GM23248 (cell line): Measurements from ENCODE around the gene RIMS1. TPM values are rescaled to one million over a fixed set of nuclear protein-coding genes. Genes with fewer than 3 reads are reported as not detected.

ENCODE experiments used
- DNase-seq: peaks from one replicate; pipeline ENCODE4 v3.0.0-alpha.2; 2015
- H2AFZ ChIP-seq: fragments of 200-600 bp; sonication (generic); 2 replicates; pipeline ENCODE4 v1.6.1; 2016; ENCODE audit warnings: antibody characterized with exemption
- H3F3A ChIP-seq: fragments of 200-600 bp; sonication (generic); 2 replicates; pipeline ENCODE4 v1.6.1; 2016; ENCODE audit warnings: mild to moderate bottlenecking, antibody characterized with exemption, mixed run types; ENCODE audit not compliant: insufficient read depth
- H3K27ac ChIP-seq: fragments of 200-600 bp; sonication (generic); 2 replicates; pipeline ENCODE4 v1.5.1; 2016; ENCODE audit warnings: mild to moderate bottlenecking
- H3K27me3 ChIP-seq: fragments of 200-600 bp; sonication (generic); replicated peaks from 2 replicates; pipeline ENCODE4 v1.6.1; 2016; ENCODE audit warnings: mild to moderate bottlenecking; ENCODE audit not compliant: insufficient read depth
- H3K36me3 ChIP-seq: fragments of 200-600 bp; sonication (generic); 2 replicates; pipeline ENCODE4 v1.6.1; 2016; ENCODE audit warnings: low read depth, mild to moderate bottlenecking
- H3K4me1 ChIP-seq: fragments of 200-600 bp; sonication (generic); 2 replicates; pipeline ENCODE4 v1.6.1; 2016; ENCODE audit warnings: mild to moderate bottlenecking; ENCODE audit not compliant: insufficient read depth
- H3K4me2 ChIP-seq: fragments of 200-600 bp; sonication (generic); one replicate; pipeline ENCODE4 v1.6.1; 2016; ENCODE audit warnings: mild to moderate bottlenecking; ENCODE audit not compliant: unreplicated experiment
- H3K4me3 ChIP-seq: fragments of 200-600 bp; sonication (generic); 2 replicates; pipeline ENCODE4 v1.5.1; 2016; ENCODE audit warnings: mild to moderate bottlenecking
- H3K79me2 ChIP-seq: fragments of 200-600 bp; sonication (generic); 2 replicates; pipeline ENCODE4 v1.6.1; 2016; ENCODE audit warnings: mild to moderate bottlenecking; ENCODE audit not compliant: insufficient read depth
- H3K9ac ChIP-seq: fragments of 200-600 bp; sonication (generic); 2 replicates; pipeline ENCODE4 v1.6.1; 2016; ENCODE audit warnings: mild to moderate bottlenecking
- H3K9me2 ChIP-seq: fragments of 200-600 bp; sonication (generic); 2 replicates; pipeline ENCODE4 v1.6.1; 2016; ENCODE audit warnings: mixed run types, mild to moderate bottlenecking, moderate library complexity; ENCODE audit not compliant: insufficient read depth
- H3K9me3 ChIP-seq: fragments of 200-600 bp; sonication (generic); one replicate; pipeline ENCODE4 v1.6.1; 2017; ENCODE audit warnings: low read depth
- H4K20me1 ChIP-seq: fragments of 200-600 bp; sonication (generic); 2 replicates; pipeline ENCODE4 v1.6.0; 2016; ENCODE audit not compliant: insufficient read depth
- EZH2 ChIP-seq: fragments of 200-600 bp; sonication (generic); IDR thresholded peaks from 2 replicates; pipeline ENCODE4 v1.6.1; 2018; ENCODE audit warnings: antibody characterized with exemption, mild to moderate bottlenecking; ENCODE audit not compliant: insufficient read depth, poor library complexity, severe bottlenecking
- EZH2phosphoT487 ChIP-seq: fragments of 200-600 bp; sonication (generic); IDR thresholded peaks from 2 replicates; pipeline ENCODE4 v1.6.1; 2018; ENCODE audit warnings: antibody characterized with exemption, moderate library complexity, mild to moderate bottlenecking, low read depth; ENCODE audit not compliant: insufficient read depth
- WGBS, 2 experiments: methylation state at CpG; one replicate each; pipeline ENCODE4 v1.1.6; 2015 to 2017; ENCODE audit warnings: low lambda C conversion rate in 2 of 2, low coverage in 1 of 2; ENCODE audit errors: missing lambda C conversion rate in 2 of 2; 5-methylcytosine and 5-hydroxymethylcytosine counted together
- in situ Hi-C: fragments of 300-500 bp; cut with MboI; formaldehyde crosslinking; loops from 2 replicates; pipeline ENCODE4 v1.15.0; 2020
- polyA plus RNA-seq: library from polyadenylated mRNA; unstranded; fragments of >200 nt; fragmentation: Nextera tagmentation; extraction: Ambion mirVana; gene quantifications from 2 replicates; pipeline ENCODE4 v1.2.1, GENCODE V29; 2016
- total RNA-seq: library from RNA; depleted of rRNA; stranded (reverse); fragments of >200 nt; shearing (Covaris generic); gene quantifications from 2 replicates; pipeline ENCODE4 v1.2.3, GENCODE V29; 2014

Gene RIMS1
- total and polyA plus RNA-seq, 2 experiments from 2014 or later: 1.8 to 10.6 TPM

- Histone ChIP-seq H4K20me1 (no peaks in the 10 kb centered on the region), H3K27me3 (no peaks in the 10 kb centered on the region), H3F3A (peaks cover 83% of the 10 kb centered on the region), H3K9me3 (no peaks in the 10 kb centered on the region), H3K36me3 (no peaks in the 10 kb centered on the region), H3K4me1 (peaks cover 75% of the 10 kb centered on the region), H3K9ac (no peak overlapping the region), H3K9me2 (no peaks in the 10 kb centered on the region), H3K4me3 (no peak overlapping the region), H3K4me2 (no peak overlapping the region), H2AFZ (no peak overlapping the region), H3K27ac (no peak overlapping the region), H3K79me2 (no peaks in the 10 kb centered on the region)
- DNase-seq: peak; percentile 19
- no peak for TF ChIP-seq EZH2phosphoT487
- TF ChIP-seq EZH2: no peak
- in situ Hi-C loops: no loop called here
- WGBS, 2 experiments: 80 to 87% methylated on average over 3 of the region's 3 CpGs
Measured at GRCh38 chr6:72420409-72420808, 534.1 kb downstream of the RIMS1 start.

GRCh38 chr6:72421387-72421786 lies 535.0 kb downstream of the RIMS1 start:
- no peaks in the 10 kb centered on the region for H3K36me3 ChIP-seq
- H3K9ac ChIP-seq: no peak overlapping the region
- peaks cover 91% of the 10 kb centered on the region for H3F3A ChIP-seq
- TF ChIP-seq EZH2 (no peak), EZH2phosphoT487 (no peak)
- H3K9me2 ChIP-seq: no peaks in the 10 kb centered on the region
- H3K27me3 ChIP-seq: no peaks in the 10 kb centered on the region
- H4K20me1 ChIP-seq: no peaks in the 10 kb centered on the region
- DNase-seq: peak; percentile 12
- 79 to 83% methylated on average over 3 of the region's 3 CpGs for WGBS, 2 experiments
- H3K4me1 ChIP-seq: peaks cover 82% of the 10 kb centered on the region
- no peak overlapping the region for H2AFZ ChIP-seq
- H3K79me2 ChIP-seq: no peaks in the 10 kb centered on the region
- H3K4me3 ChIP-seq: no peak overlapping the region
- H3K9me3 ChIP-seq: no peaks in the 10 kb centered on the region
- in situ Hi-C loops: no loop called here
- peak overlapping the region; percentile 46 for H3K4me2 ChIP-seq
- peak overlapping the region; percentile 42; the same call in 1 of the 2 replicates for H3K27ac ChIP-seq

GRCh38 chr6:72422171-72422570 lies 535.8 kb downstream of the RIMS1 start:
- Histone ChIP-seq H3K4me3 (no peak overlapping the region), H3F3A (peaks cover 83% of the 10 kb centered on the region), H3K79me2 (no peaks in the 10 kb centered on the region), H3K27me3 (no peaks in the 10 kb centered on the region), H2AFZ (no peak overlapping the region), H3K4me2 (peak overlapping the region; percentile 46), H3K9me3 (no peaks in the 10 kb centered on the region), H3K9me2 (no peaks in the 10 kb centered on the region), H3K36me3 (no peaks in the 10 kb centered on the region), H3K9ac (no peak overlapping the region), H3K27ac (peak overlapping the region; percentile 42), H4K20me1 (no peaks in the 10 kb centered on the region), H3K4me1 (peaks cover 82% of the 10 kb centered on the region)
- TF ChIP-seq EZH2 (no peak), EZH2phosphoT487 (no peak)
- 24 to 27% methylated on average over 1 of the region's 1 CpG for WGBS, 2 experiments
- peak; percentile 74 for DNase-seq
- in situ Hi-C loops: no loop called here

- Histone ChIP-seq H3K27me3 (no peaks in the 10 kb centered on the region), H3K4me2 (peak overlapping the region; percentile 30), H2AFZ (no peak overlapping the region), H3F3A (peaks cover 66% of the 10 kb centered on the region), H4K20me1 (no peaks in the 10 kb centered on the region), H3K36me3 (no peaks in the 10 kb centered on the region), H3K27ac (peak overlapping the region; percentile 34; the same call in 1 of the 2 replicates), H3K79me2 (no peaks in the 10 kb centered on the region), H3K9ac (no peak overlapping the region), H3K9me2 (no peaks in the 10 kb centered on the region), H3K4me1 (peaks cover 64% of the 10 kb centered on the region), H3K9me3 (no peaks in the 10 kb centered on the region), H3K4me3 (no peak overlapping the region)
- TF ChIP-seq EZH2phosphoT487 (no peak), EZH2 (no peak)
- 50 to 54% methylated on average over 1 of the region's 1 CpG for WGBS, 2 experiments
- peak; percentile 27 for DNase-seq
- in situ Hi-C loops: no loop called here
Measured at GRCh38 chr6:72424476-72424875, 538.1 kb downstream of the RIMS1 start.

- Histone ChIP-seq H3K9me2 (no peaks in the 10 kb centered on the region), H3F3A (peaks cover 60% of the 10 kb centered on the region), H3K79me2 (no peaks in the 10 kb centered on the region), H3K9ac (no peak overlapping the region), H3K4me2 (peak overlapping the region; percentile 39), H3K4me1 (peaks cover 58% of the 10 kb centered on the region), H4K20me1 (no peaks in the 10 kb centered on the region), H2AFZ (no peak overlapping the region), H3K27me3 (no peaks in the 10 kb centered on the region), H3K36me3 (no peaks in the 10 kb centered on the region), H3K9me3 (no peaks in the 10 kb centered on the region), H3K27ac (peak overlapping the region; percentile 57), H3K4me3 (0 out of 2 replicates have a peak overlapping the region, but pooled peaks have one; percentile 16)
- in situ Hi-C loops: no loop called here
- WGBS, 2 experiments: 0 to 1% methylated on average over 4 of the region's 4 CpGs
- no peak for TF ChIP-seq EZH2
- peak; percentile 95; the same call in 1 of the 2 replicates for TF ChIP-seq EZH2phosphoT487
- DNase-seq: peak; percentile 96
Measured at GRCh38 chr6:72425003-72425681, 538.8 kb downstream of the RIMS1 start.
